Measurements from ENCODE around the gene DDI2.

The DDI2 gene

GRCh38 chr1:15605398-15606383 lies 11.6 kb upstream of the DDI2 start:
- no peak for DNase-seq (ENCODE audit: low read depth)

- no peak for DNase-seq (ENCODE audit: low read depth)
Observed at GRCh38 chr1:15609631-15610030, 7.6 kb upstream of the DDI2 start.

GRCh38 chr1:15610167-15610566 lies 7.1 kb upstream of the DDI2 start:
- DNase-seq (ENCODE audit: low read depth) = no peak

- no peak for DNase-seq (ENCODE audit: low read depth)
Observed at GRCh38 chr1:15616373-15617172, 685 bp upstream of the DDI2 start.

GRCh38 chr1:15618077-15618654 lies 908 bp downstream of the DDI2 start:
- DNase-seq (ENCODE audit: low read depth) = no peak

GRCh38 chr1:15618655-15619525 lies 1.6 kb downstream of the DDI2 start:
- DNase-seq (ENCODE audit: low read depth) = no peak

GRCh38 chr1:15620155-15620545 lies 2.9 kb downstream of the DDI2 start:
- DNase-seq (ENCODE audit: low read depth) = no peak

GRCh38 chr1:15620902-15621682 lies 3.8 kb downstream of the DDI2 start:
- DNase-seq (ENCODE audit: low read depth) = no peak

- no peak for DNase-seq (ENCODE audit: low read depth)
Observed at GRCh38 chr1:15621975-15622374, 4.7 kb downstream of the DDI2 start.

- no peak for DNase-seq (ENCODE audit: low read depth)
Observed at GRCh38 chr1:15622712-15623373, 5.6 kb downstream of the DDI2 start.

GRCh38 chr1:15623435-15623834 lies 6.2 kb downstream of the DDI2 start:
- DNase-seq (ENCODE audit: low read depth) = no peak

GRCh38 chr1:15624133-15624714 lies 7.0 kb downstream of the DDI2 start:
- DNase-seq (ENCODE audit: low read depth) = no peak

- no peak for DNase-seq (ENCODE audit: low read depth)
Observed at GRCh38 chr1:15625056-15625917, 8.0 kb downstream of the DDI2 start.

GRCh38 chr1:15626269-15626950 lies 9.2 kb downstream of the DDI2 start:
- DNase-seq (ENCODE audit: low read depth) = no peak

GRCh38 chr1:15627343-15627988 lies 10.2 kb downstream of the DDI2 start:
- no peak for DNase-seq (ENCODE audit: low read depth)

- DNase-seq (ENCODE audit: low read depth) = no peak
Observed at GRCh38 chr1:15628003-15628402, 10.7 kb downstream of the DDI2 start.

GRCh38 chr1:15633756-15634420 lies 16.6 kb downstream of the DDI2 start:
- no peak for DNase-seq (ENCODE audit: low read depth)
